Neural cell (in vitro differentiated cells): ENCODE measurements around the gene CHST2. TPM values are rescaled to one million over a fixed set of nuclear protein-coding genes. Genes with fewer than 3 reads are reported as not detected.

Experiments used
- H2AFZ ChIP-seq: fragments of 200-600, 300-800 bp; sonication (generic), shearing (Covaris generic); 2 replicates; pipeline ENCODE4 v1.6.0; 2014; ENCODE audit warnings: low read depth, mild to moderate bottlenecking, antibody characterized with exemption, low read length, moderate library complexity
- H3F3A ChIP-seq: fragments of 200-600 bp; shearing (Covaris generic); 2 replicates; pipeline ENCODE4 v1.6.1; 2016; ENCODE audit warnings: mild to moderate bottlenecking, moderate library complexity, mixed read lengths, antibody characterized with exemption, low read length; ENCODE audit not compliant: insufficient read depth, poor library complexity, severe bottlenecking
- H3K27ac ChIP-seq: fragments of 200-600, 300-800 bp; sonication (generic), shearing (Covaris generic); 2 replicates; pipeline ENCODE4 v1.5.1; 2014; ENCODE audit warnings: mild to moderate bottlenecking, low read length, moderate library complexity
- H3K27me3 ChIP-seq: fragments of 300-800, 200-600 bp; sonication (generic), shearing (Covaris generic); 2 replicates; pipeline ENCODE4 v1.6.0; 2014; ENCODE audit warnings: mild to moderate bottlenecking, low read depth, low read length, moderate library complexity; ENCODE audit not compliant: insufficient read depth
- H3K36me3 ChIP-seq: fragments of 300-800, 200-600 bp; sonication (generic), shearing (Covaris generic); 2 replicates; pipeline ENCODE4 v1.5.1; 2014; ENCODE audit warnings: mild to moderate bottlenecking, antibody characterized with exemption, low read length, moderate library complexity; ENCODE audit not compliant: insufficient read depth
- H3K4me2 ChIP-seq: fragments of 300-800, 200-600 bp; sonication (generic), shearing (Covaris generic); 2 replicates; pipeline ENCODE4 v1.6.0; 2014; ENCODE audit warnings: mild to moderate bottlenecking, low read length
- H3K4me3 ChIP-seq: fragments of 300-800, 200-600 bp; sonication (generic), shearing (Covaris generic); 2 replicates; pipeline ENCODE4 v1.5.1; 2014; ENCODE audit warnings: mild to moderate bottlenecking, low read length, moderate library complexity
- H3K79me2 ChIP-seq: fragments of 200-600 bp; shearing (Covaris generic); replicated peaks from 2 replicates; pipeline ENCODE4 v1.6.0; 2014; ENCODE audit warnings: mild to moderate bottlenecking, low read length, moderate library complexity; ENCODE audit not compliant: insufficient read depth
- H3K9ac ChIP-seq: fragments of 300-800, 200-600 bp; sonication (generic), shearing (Covaris generic); 2 replicates; pipeline ENCODE4 v1.6.1; 2016; ENCODE audit warnings: mild to moderate bottlenecking, low read length, mixed read lengths
- H3K9me2 ChIP-seq: fragments of 200-600 bp; shearing (Covaris generic); 2 replicates; pipeline ENCODE4 v1.6.1; 2016; ENCODE audit warnings: mild to moderate bottlenecking, low read length, mixed read lengths; ENCODE audit not compliant: insufficient read depth
- H3K9me3 ChIP-seq: fragments of 200-600, 300-800 bp; sonication (generic), shearing (Covaris generic); 2 replicates; pipeline ENCODE4 v1.6.1; 2016; ENCODE audit warnings: mild to moderate bottlenecking, mixed run types, low read length, moderate library complexity, mixed read lengths
- H4K20me1 ChIP-seq: fragments of 200-600 bp; shearing (Covaris generic); 2 replicates; pipeline ENCODE4 v1.6.1; 2016; ENCODE audit warnings: mild to moderate bottlenecking, mixed run types; ENCODE audit not compliant: insufficient read depth
- CTCF ChIP-seq: fragments of 450-650 bp; IDR thresholded peaks from 2 replicates; pipeline ENCODE4 v1.5.1; 2014; ENCODE audit warnings: antibody characterized with exemption, mild to moderate bottlenecking, moderate library complexity; ENCODE audit not compliant: poor library complexity, severe bottlenecking
- EP300 ChIP-seq: fragments of 450-650 bp; conservative IDR thresholded peaks from 2 replicates; pipeline ENCODE4 v1.6.1; 2014; ENCODE audit warnings: antibody characterized with exemption, mild to moderate bottlenecking, moderate library complexity; ENCODE audit not compliant: poor library complexity, severe bottlenecking
- EZH2 ChIP-seq: fragments of 200-600, 300-800 bp; shearing (Covaris generic), sonication (generic); IDR thresholded peaks from 2 replicates; pipeline ENCODE4 v1.6.1; 2014; ENCODE audit warnings: antibody characterized with exemption, low read length, borderline replicate concordance, mild to moderate bottlenecking; ENCODE audit not compliant: insufficient read depth, poor library complexity, severe bottlenecking
- MXI1 ChIP-seq: fragments of 450-650 bp; conservative IDR thresholded peaks from 2 replicates; pipeline ENCODE4 v1.6.1; 2014; ENCODE audit warnings: antibody characterized with exemption, mild to moderate bottlenecking; ENCODE audit not compliant: poor library complexity, severe bottlenecking
- POLR2AphosphoS5 ChIP-seq: IDR thresholded peaks from 2 replicates; pipeline ENCODE4 v1.6.1; 2012
- RAD21 ChIP-seq: fragments of 450-650 bp; conservative IDR thresholded peaks from 2 replicates; pipeline ENCODE4 v1.6.1; 2014; ENCODE audit warnings: antibody characterized with exemption, mild to moderate bottlenecking, moderate library complexity
- REST ChIP-seq: IDR thresholded peaks from 2 replicates; pipeline ENCODE4 v1.6.1; 2012; ENCODE audit warnings: borderline replicate concordance
- SMC3 ChIP-seq: fragments of 450-650 bp; conservative IDR thresholded peaks from 2 replicates; pipeline ENCODE4 v1.6.1; 2014; ENCODE audit warnings: antibody characterized with exemption, mild to moderate bottlenecking, moderate library complexity; ENCODE audit not compliant: poor library complexity
- TAF1 ChIP-seq: IDR thresholded peaks from 2 replicates; pipeline ENCODE4 v1.6.1; 2012; ENCODE audit warnings: low read depth
- polyA plus RNA-seq: library from polyadenylated mRNA; depleted of rRNA; stranded (reverse); fragments of >200 nt; gene quantifications from 2 replicates; pipeline ENCODE4 v1.2.3, GENCODE V29; 2014

Gene CHST2
- polyA plus RNA-seq, 1 donor from 2014 or later: 5.0 TPM

DNA sequence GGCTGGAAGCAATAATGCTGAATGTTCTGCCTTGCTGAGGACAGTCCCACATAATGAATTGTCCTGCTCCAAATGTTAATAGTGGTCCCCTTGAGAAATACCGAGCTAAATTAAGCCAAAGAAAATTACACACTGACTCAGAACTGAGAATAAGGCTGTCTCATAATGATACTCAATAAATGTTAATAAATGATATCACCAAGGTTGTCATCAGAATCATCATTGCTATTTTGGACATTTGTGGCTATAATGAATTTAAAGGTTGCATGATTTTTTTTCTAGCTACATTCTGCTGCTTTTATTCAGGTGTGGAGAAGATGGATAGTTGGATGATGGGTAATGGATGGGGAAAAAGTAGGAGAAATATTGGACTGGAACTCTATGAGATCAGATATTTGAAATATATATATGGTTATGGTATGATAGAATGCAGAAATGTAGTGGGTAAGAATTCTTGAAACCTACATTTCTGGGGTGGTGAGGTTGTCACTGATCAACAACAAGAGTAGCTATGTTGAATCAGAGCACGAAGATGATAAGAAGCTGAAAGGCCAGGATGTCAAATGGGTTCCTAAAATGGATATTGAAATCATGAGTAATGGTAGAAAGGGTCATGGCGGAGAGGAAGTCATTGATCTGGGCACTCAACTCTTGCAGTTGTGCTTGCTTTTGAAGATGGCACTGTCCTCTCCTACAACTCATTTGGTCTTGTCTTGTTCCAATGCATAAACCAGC, 12.8 kb downstream of the CHST2 start:
- Histone ChIP-seq H3K27me3 (no peaks in the 10 kb centered on the region), H3K79me2 (no peaks in the 10 kb centered on the region), H2AFZ (no peak overlapping the region), H3K36me3 (no peaks in the 10 kb centered on the region), H3F3A (no peaks in the 10 kb centered on the region), H4K20me1 (no peaks in the 10 kb centered on the region), H3K27ac (no peak overlapping the region), H3K4me2 (no peak overlapping the region), H3K9me2 (no peaks in the 10 kb centered on the region), H3K9ac (no peak overlapping the region), H3K4me3 (no peak overlapping the region), H3K9me3 (no peaks in the 10 kb centered on the region)
- TF ChIP-seq EP300 (no peak), SMC3 (no peak), RAD21 (no peak), TAF1 (no peak), REST (no peak)

- TF ChIP-seq EZH2: no peak
- no peak for TF ChIP-seq POLR2AphosphoS5
- TF ChIP-seq EP300: no peak
- no peak for TF ChIP-seq MXI1
- no peak for TF ChIP-seq CTCF
- no peak for TF ChIP-seq RAD21
- TF ChIP-seq SMC3: no peak
- TF ChIP-seq TAF1: no peak
- no peak for TF ChIP-seq REST
- Histone ChIP-seq H3F3A (no peaks in the 10 kb centered on the region), H3K27ac (no peak overlapping the region), H3K27me3 (no peaks in the 10 kb centered on the region), H2AFZ (no peak overlapping the region), H3K9me2 (no peaks in the 10 kb centered on the region), H3K4me2 (no peak overlapping the region), H3K9ac (no peak overlapping the region), H3K36me3 (no peaks in the 10 kb centered on the region), H4K20me1 (no peaks in the 10 kb centered on the region), H3K9me3 (no peaks in the 10 kb centered on the region), H3K79me2 (no peaks in the 10 kb centered on the region), H3K4me3 (no peak overlapping the region)
Observed at GRCh38 chr3:143134471-143134870, 14.9 kb downstream of the CHST2 start.
